Erythroblast (primary cell): ENCODE data around the gene SLC5A8.

Experiments used
- GATA1 ChIP-seq: IDR thresholded peaks from 2 replicates; pipeline ENCODE4 v1.6.1; 2011; ENCODE audit warnings: low read depth, mild to moderate bottlenecking, control low read depth, low read length, moderate library complexity
- POLR2A ChIP-seq: IDR thresholded peaks from 2 replicates; pipeline ENCODE4 v1.6.1; 2011; ENCODE audit warnings: mild to moderate bottlenecking, low read length

DNA sequence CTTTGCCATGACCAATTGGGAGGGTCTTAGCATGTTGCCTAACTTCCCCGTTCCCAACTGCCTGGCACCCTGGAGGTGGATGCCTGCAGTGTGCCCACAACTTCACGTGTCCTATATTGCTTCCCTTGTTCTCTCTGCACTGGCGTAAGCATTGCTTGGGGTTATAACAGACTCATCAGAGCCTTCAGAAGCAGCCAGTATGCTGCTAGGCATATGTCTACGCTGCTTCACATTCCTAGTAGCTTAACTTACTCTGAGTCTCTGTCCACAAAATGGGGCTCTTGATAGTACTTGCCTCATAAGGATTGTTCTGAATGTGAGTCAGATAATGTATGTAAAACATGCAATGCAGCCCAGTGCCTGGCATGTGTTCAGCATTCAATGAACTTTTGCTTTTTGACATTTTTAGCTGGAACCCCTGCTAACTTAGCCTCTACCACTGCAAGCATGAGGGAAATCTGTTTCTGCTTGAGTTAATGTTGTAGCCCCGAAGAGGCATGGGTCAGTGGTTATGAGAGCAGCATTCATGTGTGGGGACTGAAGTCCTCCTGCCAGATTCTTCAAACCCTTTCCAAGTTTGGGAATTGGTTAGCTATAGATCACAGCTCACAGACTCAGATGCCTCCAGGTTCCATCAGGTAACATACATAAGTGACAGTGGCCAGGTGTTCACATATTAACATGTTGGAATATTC, 2.8 kb downstream of the SLC5A8 start:
- no peak for TF ChIP-seq POLR2A
- no peak for TF ChIP-seq GATA1
